ENCODE data around the gene POLR3H.

DNA sequence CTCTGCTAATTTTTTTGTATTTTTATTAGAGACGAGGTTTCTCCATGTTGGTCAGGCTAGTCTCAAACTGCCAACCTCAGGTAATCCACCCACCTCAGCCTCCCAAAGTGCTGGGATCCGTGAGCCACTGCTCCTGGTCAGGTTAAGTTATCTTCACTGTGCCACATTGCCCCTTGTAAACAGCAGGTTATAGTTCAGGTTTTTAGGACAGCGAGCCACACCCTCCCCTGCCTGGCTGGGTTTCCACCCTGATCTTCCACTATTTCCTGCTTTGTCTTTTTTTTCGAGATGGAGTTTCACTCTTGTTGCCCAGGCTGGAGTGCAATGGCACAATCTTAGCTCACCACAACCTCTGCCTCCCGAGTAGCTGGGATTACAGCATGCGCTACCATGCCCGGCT is 59.2 kb downstream of the POLR3H start:
- TF ChIP-seq, protein P1, sequence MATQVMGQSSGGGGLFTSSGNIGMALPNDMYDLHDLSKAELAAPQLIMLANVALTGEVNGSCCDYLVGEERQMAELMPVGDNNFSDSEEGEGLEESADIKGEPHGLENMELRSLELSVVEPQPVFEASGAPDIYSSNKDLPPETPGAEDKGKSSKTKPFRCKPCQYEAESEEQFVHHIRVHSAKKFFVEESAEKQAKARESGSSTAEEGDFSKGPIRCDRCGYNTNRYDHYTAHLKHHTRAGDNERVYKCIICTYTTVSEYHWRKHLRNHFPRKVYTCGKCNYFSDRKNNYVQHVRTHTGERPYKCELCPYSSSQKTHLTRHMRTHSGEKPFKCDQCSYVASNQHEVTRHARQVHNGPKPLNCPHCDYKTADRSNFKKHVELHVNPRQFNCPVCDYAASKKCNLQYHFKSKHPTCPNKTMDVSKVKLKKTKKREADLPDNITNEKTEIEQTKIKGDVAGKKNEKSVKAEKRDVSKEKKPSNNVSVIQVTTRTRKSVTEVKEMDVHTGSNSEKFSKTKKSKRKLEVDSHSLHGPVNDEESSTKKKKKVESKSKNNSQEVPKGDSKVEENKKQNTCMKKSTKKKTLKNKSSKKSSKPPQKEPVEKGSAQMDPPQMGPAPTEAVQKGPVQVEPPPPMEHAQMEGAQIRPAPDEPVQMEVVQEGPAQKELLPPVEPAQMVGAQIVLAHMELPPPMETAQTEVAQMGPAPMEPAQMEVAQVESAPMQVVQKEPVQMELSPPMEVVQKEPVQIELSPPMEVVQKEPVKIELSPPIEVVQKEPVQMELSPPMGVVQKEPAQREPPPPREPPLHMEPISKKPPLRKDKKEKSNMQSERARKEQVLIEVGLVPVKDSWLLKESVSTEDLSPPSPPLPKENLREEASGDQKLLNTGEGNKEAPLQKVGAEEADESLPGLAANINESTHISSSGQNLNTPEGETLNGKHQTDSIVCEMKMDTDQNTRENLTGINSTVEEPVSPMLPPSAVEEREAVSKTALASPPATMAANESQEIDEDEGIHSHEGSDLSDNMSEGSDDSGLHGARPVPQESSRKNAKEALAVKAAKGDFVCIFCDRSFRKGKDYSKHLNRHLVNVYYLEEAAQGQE (IDR thresholded peaks at IDR 0.05; ENCODE audit: unreplicated experiment) = no peak
- TF ChIP-seq, protein P2, sequence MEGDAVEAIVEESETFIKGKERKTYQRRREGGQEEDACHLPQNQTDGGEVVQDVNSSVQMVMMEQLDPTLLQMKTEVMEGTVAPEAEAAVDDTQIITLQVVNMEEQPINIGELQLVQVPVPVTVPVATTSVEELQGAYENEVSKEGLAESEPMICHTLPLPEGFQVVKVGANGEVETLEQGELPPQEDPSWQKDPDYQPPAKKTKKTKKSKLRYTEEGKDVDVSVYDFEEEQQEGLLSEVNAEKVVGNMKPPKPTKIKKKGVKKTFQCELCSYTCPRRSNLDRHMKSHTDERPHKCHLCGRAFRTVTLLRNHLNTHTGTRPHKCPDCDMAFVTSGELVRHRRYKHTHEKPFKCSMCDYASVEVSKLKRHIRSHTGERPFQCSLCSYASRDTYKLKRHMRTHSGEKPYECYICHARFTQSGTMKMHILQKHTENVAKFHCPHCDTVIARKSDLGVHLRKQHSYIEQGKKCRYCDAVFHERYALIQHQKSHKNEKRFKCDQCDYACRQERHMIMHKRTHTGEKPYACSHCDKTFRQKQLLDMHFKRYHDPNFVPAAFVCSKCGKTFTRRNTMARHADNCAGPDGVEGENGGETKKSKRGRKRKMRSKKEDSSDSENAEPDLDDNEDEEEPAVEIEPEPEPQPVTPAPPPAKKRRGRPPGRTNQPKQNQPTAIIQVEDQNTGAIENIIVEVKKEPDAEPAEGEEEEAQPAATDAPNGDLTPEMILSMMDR (conservative IDR thresholded peaks at IDR 0.05; ENCODE audit: low read depth in 2 of 2) = no peak
- TF ChIP-seq POLR2AphosphoS5 (IDR thresholded peaks at IDR 0.05; ENCODE audit: low read depth) (no peak), CREB1 (CRISPR knock-in tag; IDR thresholded peaks at IDR 0.05; ENCODE audit: low read depth) (no peak), EZH2phosphoT487 (IDR thresholded peaks at IDR 0.05; ENCODE audit: unreplicated experiment) (no peak), EZH2 (IDR thresholded peaks at IDR 0.05; ENCODE audit: low read depth, unreplicated experiment) (no peak), ZNF114 (CRISPR knock-in tag; IDR thresholded peaks at IDR 0.05) (no peak), NANOG (IDR thresholded peaks at IDR 0.05; ENCODE audit: borderline replicate concordance) (no peak)
